HG02885 (cell line): ENCODE measurements around the gene UMOD.
"Not testable (repeated sequence)": the region's sequence is repeated elsewhere in the genome, so short reads cannot be mapped to it uniquely, and the experiment has no call there.

Source experiments
- ATAC-seq: cut with Tn5 transposase; IDR thresholded peaks from one replicate; pipeline ENCODE4 v1.9.1; 2021; ENCODE audit warnings: mild to moderate bottlenecking; ENCODE audit not compliant: unreplicated experiment, poor library complexity

The UMOD gene

DNA sequence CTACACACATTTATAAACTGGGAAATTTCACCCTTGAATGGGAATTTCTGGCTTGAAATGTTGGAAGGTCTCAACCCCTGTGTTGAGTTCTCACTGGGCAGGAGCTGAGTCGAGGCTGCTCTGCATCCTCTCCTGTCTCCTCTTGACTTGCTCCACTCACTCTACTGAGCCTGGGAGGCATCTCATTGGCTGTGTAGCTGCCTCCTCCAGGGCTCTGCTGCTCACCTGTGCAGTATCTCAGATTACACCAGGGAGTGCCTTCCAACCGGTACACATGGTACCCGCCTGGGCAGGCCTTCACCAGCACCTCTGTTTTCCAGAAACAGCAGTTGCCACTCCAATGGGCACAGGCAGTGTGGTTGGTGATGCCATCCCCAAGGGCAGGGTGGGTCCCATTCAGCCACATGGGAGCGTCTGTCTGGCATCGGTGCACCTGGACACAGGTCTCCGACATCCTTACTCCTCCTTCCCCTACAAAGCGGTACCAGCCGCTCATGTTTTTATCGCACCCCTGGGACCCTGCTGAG lies 28.9 kb downstream of the UMOD start:
- no peak for ATAC-seq

DNA sequence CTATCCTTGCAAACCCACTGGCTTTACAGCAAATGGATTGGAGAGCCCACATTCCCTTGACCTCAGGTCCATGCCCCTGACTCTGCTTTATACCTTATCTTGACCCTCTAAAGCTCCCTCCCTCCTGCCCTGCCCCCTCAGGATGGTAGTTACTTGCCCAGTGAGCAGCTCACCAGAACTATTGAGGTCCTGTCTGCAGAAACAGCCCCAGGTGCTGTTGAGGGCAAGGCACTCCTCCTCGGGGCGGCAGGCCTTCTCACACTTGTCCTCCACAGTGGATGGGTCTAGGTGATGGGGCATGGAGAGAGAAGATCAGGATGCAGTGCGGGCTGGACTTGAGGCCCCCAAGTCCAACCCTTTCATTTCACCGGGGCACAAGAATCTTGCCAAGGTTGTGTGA lies 29.8 kb downstream of the UMOD start:
- no peak for ATAC-seq

DNA sequence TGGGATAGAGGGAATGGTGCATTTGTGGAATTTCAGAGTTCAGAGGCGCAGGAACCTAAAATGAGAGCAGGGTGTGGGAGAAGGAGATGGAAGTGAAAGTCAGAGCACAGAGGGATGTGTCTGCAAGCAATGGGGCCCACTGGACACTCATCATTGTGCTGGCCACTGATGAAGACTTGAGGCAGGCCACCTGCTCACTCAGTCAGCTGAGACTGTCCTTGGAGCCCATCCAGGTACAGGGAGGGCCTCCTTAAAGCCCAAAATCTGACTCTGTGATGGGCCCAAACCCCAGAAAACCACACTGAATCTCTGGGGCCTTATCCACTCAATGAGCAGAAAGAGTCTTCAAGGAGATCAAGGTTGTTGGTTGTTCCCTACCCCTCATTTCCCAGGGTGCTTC lies 30.8 kb downstream of the UMOD start:
- no peak for ATAC-seq

DNA sequence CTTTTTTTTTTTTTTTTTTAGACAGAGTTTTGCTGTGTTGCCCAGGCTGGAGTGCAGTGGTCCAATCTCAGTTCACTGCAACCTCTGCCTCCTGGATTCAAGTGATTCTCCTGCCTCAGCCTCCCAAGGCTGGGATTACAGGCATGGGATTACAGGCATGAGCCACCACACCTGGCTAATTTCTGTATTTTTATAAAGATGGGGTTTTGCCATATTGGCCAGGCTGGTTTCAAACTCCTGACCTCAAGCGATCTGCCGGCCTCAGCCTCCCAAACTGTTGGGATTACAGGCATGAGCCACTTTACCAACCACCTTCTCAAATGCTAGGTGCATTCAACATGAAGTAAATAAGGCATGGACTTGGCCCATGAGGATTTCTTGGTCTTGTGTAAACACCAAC lies 31.5 kb downstream of the UMOD start:
- not testable (repeated sequence) for ATAC-seq

DNA sequence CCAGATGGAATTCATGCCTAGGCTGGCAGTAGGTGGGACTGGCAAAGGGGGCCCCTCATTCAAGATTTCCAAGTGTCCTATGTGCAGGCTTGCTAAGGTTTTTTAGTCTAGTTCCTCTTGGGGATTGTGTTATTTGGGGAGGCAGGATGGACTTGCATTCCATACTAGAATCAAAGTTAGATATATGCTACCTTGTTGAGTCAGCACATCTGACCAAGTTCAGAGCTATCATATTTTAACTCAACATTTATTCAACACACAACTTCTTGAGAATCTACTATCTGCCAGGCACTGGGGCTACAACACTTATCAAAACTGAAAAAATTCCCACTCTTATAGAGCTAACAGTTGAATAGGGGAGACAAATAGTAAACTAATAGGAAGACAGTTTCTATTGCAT lies 31.9 kb downstream of the UMOD start:
- ATAC-seq, result no peak

DNA sequence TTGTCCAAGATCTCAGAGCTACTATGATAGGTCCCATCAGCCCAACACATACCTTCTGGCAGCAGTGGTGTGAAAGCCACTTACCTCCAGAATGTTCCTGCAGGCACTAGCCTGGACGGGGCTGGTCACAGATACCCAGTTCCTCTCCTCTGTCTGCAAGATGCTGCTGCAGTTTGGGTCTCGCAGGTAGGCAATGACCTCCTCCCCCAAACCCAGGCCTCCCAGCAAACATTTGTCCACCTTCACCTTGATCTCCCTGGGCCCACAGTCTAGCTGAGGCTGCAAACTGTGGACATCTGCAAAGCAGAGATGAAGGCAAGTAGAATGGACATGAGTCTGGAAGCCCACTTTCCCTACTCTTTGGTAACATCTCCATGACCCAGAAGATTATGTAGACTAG lies 32.3 kb downstream of the UMOD start:
- ATAC-seq, result no peak

DNA sequence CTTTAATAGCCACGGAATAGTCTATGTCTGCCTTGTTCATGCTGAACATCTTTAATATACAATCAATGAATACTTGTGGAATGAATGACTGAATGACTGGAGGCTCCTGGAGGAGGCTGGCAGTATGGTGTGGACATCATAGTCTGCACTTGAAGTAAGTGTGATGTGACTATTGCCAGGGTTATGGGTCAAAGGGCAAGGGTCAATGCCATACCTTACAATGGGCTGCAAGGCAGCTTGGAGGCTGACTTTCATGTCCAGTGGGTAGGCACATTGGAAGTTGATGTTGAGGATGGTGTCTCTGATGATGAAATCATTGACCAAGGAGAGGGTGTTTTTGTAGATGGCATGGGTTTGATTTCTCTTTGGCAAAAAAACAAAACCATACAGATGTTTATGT lies 33.1 kb downstream of the UMOD start:
- no peak for ATAC-seq

DNA sequence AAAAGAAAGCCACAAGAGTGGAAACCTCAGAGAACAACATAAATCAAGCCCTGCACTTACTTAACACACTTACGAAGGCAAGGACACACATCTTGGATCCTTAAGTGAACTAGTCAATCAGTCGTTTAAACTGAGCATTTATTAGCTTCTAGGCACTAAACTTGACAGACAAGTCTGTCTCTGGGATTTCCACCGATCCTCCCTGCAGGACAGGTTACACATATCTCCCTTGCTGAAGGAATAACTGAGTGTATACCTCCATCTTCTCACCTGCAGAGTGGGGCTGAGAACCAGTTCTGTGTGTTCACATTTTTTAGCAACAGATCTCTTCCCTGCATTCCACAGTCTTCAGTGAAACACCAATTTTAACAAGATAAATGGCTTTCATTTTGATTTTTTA lies 34.1 kb downstream of the UMOD start:
- no peak for ATAC-seq

DNA sequence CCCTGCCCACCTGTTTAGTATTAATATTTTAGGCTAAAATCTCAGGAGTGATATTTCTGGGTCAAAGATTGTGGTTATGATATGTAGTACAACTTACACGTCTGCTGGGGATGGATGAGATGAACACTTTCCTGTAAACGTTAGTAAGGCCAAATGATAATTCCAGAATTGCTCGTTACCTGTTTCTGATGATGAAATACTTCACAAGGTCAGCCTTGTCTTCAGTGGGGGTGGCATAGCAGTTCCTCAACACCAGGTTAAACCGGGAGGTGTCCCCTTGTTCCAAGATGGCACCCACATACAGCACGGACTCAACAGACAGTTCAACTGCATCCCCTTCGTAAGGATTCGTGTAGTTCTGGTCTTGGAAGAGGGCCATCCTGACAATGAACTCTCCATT lies 34.5 kb downstream of the UMOD start:
- no peak for ATAC-seq

DNA sequence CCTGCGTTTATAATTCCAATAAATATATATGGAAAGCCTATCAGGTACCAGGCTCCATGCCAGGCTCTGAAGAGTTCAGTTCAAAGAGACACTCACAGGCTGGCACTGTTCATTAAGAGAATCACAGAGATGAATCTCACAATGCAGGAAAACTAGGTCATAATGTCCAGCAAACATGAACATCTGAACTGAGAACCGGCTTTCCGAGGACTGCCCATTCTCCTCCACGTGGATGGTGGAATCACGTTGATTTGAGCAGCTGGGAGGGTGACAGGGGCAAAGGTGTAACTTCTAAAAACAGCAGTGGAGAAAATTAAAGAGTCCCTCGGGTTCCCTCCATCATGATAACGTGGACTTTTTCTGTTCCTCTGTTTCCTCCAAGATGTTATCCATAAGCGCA lies 35.4 kb downstream of the UMOD start:
- ATAC-seq, result no peak

DNA sequence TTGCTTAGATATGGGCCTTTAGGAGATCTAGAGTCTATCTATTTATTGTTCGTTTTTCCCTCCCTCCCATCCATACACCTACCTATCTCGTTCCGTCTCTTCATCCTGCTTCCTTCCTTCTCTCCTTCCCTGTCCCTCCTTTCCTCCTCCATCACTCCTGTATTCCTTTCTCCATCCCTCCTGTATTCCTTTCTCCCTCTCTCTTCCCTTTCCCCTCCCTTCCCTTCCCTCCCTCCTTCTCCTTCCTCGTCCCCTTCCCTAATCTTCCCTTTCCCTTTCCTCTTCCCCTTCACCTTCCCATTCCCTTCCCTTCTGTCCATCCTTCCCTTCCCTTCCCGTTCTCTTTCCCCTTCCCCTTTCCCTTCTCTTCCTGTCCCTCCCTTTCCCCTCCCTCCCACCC lies 35.8 kb downstream of the UMOD start:
- no peak for ATAC-seq

DNA sequence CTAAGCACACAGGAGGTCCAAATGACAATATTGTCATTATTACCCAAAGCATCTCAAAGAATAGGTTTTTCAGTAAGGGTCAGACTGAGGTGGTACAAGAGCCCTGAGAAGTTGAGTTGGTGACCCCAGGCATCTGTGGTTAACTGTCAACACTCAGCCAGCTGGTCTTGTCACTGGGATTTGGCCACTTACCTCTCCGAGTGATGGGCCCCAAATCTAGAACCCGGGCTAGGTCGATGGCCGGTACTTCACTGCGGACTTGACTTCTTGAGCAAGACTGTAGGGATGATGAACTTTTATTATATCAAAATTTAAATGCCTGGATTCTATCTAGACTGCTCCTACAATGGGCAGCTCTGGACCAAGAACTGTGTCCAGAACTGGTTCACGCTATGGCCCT lies 36.8 kb downstream of the UMOD start:
- no peak for ATAC-seq

DNA sequence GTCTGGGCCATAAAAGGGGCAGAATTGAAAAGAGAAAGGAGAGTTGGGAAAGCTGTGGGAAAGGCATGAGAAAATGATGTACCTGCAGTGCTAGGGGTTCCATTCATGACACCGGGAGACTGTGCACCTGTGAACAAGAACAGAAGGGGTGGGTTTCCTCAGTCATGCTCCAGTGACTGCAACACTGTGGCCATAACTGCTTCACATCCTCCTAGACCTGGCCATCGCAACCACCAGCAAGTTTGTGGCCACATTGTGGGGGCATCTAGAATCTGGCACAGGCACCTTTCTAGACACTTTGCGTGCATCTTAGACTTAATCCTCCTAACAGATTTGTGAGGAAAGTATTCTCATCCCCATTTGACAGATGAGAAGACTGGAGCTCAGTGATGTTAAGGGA lies 37.9 kb downstream of the UMOD start:
- ATAC-seq, result no peak

DNA sequence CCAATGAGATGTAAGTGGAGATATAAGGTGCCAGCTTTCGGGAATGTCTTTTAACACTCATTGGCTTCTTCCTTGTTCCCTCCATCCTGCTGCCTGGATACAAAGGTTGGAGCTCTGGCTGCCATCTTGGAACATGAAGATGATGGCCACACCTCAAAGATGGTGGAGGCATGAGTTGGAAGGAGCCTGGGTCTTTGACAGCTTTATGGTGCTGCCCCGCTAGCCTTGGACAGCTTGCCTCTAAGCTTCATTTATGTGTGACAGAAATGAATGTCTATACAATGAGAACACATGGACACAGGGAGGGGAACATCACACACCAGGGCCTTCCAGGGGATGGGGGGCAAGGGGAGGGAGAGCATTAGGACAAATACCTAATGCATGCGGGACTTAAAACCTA lies 38.8 kb downstream of the UMOD start:
- ATAC-seq, result no peak

DNA sequence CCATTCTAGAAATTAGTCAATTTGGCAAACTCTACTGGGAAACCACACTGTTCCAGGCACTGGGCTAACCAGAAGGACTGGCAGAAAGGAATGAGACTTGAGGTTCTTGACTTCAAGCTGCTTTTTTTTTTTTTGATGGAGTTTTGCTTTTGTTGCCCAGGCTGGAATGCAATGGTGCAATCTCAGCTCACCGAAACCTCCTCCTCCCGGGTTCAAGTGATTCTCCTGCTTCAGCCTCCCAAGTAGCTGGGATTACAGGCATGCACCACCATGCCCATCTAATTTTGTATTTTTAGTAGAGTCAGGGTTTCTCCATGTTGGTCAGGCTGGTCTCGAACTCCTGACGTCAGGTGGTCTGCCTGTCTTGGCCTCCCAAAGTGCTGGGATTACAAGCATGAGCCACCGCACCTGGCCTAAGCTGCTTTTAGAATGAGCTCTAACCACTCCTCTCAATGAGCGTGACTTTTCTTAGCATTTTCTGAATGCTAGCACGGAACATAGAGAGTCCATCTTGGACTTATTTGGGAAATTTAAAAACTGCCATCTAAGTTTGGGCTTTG lies 39.9 kb downstream of the UMOD start:
- ATAC-seq, result not testable (repeated sequence)

DNA sequence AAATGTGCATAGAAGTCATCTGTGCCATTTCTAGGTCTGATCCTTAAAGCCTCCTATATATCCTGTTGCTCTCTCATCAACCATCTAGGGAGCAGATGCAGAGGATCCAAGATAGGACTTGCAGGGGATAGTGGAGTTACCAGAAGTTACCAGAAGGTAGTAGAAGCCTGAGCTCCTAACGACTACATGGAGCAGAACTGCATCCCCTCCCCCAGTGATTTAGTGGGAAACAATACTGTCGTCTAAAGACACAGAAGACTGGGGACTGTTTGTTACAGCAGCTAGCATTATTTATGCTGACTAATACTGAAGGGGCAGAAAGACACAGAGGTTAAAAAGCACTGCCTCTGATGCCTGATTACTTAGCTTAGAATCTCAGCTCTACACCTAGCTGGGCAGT lies 41.0 kb downstream of the UMOD start:
- ATAC-seq, result no peak

DNA sequence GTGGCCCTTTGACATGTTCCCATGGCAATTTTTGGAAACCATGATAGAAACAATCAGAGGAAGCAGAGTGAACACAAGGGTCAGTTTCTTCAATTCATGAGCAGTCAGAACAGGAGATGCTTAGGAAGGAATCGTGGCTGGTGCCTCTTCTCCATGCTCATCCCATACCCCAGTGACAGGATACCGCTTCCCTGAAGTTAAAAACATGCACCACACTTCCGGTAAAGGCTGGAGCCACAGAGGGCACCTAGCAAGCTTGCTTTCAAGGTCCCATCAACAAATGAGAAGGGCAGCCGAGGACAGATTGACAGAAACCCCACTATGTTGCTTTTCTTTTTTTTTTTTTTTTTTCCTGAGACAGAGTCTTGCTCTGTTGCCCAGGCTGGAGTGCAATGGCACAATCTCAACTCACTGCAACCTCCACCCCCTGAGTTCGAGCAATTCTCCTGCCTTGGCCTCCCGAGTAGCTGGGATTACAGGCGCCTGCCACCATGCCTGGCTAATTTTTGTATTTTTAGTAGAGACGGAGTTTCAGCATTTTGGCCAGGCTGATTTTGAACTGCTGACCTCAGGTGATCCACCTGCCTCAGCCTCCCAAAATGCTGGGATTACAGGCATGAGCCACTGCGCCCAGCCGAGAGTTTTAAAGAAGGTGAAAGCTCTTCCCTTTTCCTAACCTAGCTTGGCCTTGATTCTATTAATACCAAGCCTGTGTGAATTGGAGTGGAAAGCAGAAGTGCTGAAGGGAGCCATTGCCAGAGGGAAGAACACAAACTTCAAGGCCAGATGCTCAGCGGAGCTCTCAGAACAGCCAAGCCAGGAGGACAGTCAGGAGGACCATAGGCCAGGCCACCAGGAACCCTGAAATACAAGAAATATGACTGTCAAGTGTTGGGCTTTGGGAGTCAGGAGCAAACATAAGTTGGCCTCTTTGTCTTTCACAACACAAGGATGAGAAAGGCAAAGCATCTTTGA lies 41.8 kb downstream of the UMOD start:
- no peak for ATAC-seq

DNA sequence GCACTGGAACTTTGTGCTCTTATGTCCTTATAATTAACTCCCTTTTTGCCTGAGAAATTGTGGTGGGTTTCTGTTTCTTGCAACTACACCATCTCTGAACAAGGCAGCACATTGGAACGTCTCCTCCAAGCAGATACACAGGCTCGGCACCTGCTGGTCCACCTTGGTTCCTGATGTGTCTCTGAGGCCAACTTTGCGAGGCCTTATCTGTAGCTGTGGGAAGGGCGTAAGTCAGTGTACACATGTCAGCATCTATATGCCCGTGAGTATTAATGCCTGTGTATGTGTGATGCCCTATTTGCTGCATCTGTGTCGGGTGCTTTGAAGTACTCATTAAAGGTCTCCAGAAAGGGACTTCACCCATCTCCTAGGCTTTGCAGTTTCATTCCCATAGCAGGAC lies 42.7 kb downstream of the UMOD start:
- no peak for ATAC-seq

DNA sequence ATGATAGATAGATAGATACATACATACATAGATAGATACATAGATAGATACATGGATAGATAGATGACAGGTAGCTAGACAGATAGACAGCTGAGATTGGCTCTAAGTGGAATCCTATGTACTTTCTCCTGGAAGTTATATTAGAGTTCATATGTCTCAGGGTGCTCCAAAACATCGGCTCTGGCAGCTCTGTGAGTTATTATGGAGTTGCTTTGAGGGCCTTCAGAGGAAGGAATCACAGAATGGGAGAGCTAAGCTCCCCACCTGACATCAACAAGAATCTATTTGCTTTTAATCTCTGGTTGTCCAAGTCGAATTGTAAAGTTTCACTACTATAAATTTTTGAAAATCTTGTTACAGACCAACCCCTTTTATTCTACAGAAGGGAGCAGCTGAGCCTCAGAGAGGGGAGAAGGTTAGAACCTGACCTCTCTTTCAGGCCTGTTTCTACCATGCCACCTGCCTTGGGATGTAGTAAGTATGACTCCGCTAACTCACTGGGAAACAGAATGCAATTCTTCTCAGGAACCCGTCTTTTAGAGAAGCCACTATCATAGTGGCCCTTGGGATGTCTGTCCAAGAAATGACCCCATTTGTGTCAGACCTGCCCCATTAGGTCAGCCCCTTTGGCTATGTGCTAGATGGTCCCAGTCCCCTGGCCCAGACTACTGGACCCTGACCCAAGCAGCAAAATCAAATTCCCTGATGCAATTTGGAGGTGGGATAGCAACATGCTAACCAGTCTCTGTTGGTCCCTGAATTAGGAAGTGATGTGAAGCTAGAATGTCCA lies 43.5 kb downstream of the UMOD start:
- no peak for ATAC-seq

DNA sequence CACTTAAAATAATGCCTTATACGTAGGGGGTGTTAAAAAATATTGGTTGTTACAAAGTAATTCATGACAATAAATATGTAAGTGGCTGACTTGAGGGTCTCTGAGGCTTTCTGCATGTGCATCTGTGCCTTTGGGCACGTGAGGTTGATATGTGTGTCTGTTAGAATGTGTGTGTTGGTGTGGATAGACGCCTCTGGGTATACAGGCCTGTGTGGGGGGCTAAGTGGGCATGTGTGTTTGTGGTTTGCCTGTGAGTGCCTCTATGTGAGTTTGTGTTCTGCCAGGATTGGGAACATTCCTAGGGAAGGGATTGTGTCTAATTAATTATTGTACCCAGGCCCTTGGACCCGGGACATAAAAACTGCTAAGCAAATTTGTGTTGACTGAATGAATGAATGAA lies 44.2 kb downstream of the UMOD start:
- no peak for ATAC-seq

DNA sequence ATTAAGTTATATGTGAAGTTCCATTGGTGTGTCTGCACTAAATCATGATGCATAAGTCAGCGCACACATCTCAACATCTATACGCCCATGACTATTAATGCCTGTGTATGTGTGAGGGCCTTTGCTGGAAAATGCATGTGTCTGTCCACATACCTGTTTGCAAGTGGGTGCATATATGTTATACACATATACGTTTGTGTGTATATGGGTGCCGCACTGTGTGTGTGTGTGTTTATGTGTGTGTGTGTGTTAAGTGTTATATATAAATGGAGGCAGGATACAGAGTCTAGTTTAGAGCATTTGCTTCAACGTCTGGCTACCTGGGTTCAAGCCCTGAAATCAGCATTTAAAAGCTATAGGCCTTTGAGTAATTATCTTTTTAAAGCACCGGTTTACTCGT lies 44.7 kb downstream of the UMOD start:
- no peak for ATAC-seq
